Activated naive CD4-positive, alpha-beta T cell treated with anti-CD3 and anti-CD28 coated beads, Interleukin-2, amount 10 ng/mL, durations not matched to agents 7 days and 5 days (primary cell): ENCODE measurements around the gene TMEM236.
"Not testable (repeated sequence)": the region's sequence is repeated elsewhere in the genome, so short reads cannot be mapped to it uniquely, and the experiment has no call there.

Source experiments
- CTCF ChIA-PET: fragments of 350-600 bp; sonication (Branson Sonifier 250); formaldehyde crosslinking; loops from one replicate; lab custom pipeline; 2021; ENCODE audit warnings: antibody characterized with exemption; lab: Charles Lee
- DNase-seq: peaks from one replicate; pipeline ENCODE4 v3.0.0-alpha.2; 2020
- H3K27ac Mint-ChIP-seq: one replicate; pipeline ENCODE4 v1.8.0; 2021; ENCODE audit warnings: mild to moderate bottlenecking, moderate library complexity, mixed read lengths
- H3K27me3 Mint-ChIP-seq: one replicate; pipeline ENCODE4 v1.8.0; 2021; ENCODE audit warnings: mild to moderate bottlenecking, mixed read lengths
- H3K36me3 Mint-ChIP-seq: one replicate; pipeline ENCODE4 v1.8.0; 2021; ENCODE audit warnings: mixed read lengths
- H3K4me1 Mint-ChIP-seq: one replicate; pipeline ENCODE4 v1.8.0; 2021; ENCODE audit warnings: mixed read lengths
- H3K4me3 Mint-ChIP-seq: one replicate; pipeline ENCODE4 v1.8.0; 2021; ENCODE audit warnings: mild to moderate bottlenecking, moderate library complexity, mixed read lengths
- H3K9me3 Mint-ChIP-seq: one replicate; pipeline ENCODE4 v1.8.0; 2021; ENCODE audit warnings: mixed read lengths

Gene TMEM236, protein sequence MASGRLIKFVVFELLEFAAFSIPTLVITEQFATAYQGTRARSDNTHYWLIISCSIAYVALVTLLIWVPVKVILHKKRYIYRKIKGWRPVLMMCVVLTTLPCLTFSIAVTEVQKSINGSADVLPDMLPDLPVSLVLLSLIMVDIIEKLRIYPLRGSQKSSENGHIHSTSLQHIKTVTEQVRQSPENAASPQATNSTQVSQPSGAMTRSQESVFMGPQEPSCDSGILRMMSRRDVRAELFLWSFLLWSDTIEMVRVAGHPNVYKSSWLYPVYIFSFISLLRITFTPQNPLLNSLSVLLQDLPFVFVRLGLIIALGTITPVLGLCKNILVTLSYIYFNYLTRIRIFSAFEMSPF

DNA sequence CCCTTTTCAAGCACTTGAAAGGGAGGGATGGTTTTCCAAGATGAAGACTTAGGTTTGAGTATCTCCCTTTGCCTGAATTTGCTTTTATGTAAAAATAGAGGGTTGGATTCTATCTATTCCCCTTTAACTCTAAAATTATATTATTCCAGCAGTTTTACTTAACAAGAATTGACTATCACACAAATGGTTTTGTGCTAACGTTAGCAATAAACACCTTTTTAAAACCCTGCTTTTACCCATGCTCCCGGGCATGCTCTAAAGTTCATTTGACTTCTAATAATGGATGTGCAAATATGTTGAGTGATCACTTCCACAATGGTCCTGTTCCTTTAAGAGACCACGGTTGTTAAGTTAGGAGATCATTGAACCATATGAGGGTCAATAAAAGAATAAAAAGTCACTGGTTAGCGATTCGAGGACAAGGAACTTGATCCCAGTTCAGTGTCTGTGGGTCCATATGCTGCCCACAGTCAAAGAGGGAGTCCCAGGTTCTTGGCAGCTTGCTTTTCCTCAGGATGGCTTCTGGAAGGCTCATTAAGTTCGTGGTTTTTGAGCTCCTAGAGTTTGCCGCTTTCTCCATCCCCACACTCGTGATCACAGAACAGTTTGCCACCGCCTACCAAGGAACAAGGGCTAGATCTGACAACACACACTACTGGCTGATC lies at the start of gene TMEM236:
TMEM236 (plus strand) TSS at position 421 of the 665 bp plus-strand sequence; CDS start at position 516, 95 bp downstream.
- Mint-ChIP-seq H3K4me1 (peaks cover 4% of the 10 kb centered on the region), H3K36me3 (no peaks in the 10 kb centered on the region), H3K27me3 (peaks cover 4% of the 10 kb centered on the region), H3K9me3 (no peaks in the 10 kb centered on the region), H3K27ac (no peak within 1 kb of the TSS), H3K4me3 (no peak within 1 kb of the TSS)
- no peak for DNase-seq
- CTCF ChIA-PET, result no interaction called here

DNA sequence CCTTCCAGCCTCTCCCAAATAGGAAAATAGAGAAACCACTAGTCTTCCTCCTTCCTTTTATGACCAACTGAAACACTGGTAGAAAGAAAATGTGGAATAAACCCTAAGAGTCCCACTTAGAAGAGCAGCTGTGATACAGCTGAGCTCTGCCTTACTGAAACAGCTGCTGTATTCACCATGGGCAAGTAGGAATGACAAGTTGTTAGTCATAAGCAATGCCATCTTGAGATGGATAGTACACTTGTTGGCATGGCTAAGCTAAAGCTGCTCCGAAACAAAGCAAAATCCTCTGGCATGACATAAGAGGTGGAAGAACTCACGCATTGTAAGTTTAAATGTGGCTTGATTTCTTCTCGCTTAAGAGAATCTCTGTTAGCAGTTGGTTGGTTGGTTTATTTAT lies 48.3 kb upstream of the TMEM236 start:
- CTCF ChIA-PET, result no interaction called here
- no peaks in the 10 kb centered on the region for H3K27me3 Mint-ChIP-seq
- no peaks in the 10 kb centered on the region for H3K9me3 Mint-ChIP-seq
- no peaks in the 10 kb centered on the region for H3K4me1 Mint-ChIP-seq
- peaks cover 17% of the 10 kb centered on the region for H3K36me3 Mint-ChIP-seq
- no peak overlapping the region for H3K4me3 Mint-ChIP-seq
- no peak overlapping the region for H3K27ac Mint-ChIP-seq
- DNase-seq, result no peak

DNA sequence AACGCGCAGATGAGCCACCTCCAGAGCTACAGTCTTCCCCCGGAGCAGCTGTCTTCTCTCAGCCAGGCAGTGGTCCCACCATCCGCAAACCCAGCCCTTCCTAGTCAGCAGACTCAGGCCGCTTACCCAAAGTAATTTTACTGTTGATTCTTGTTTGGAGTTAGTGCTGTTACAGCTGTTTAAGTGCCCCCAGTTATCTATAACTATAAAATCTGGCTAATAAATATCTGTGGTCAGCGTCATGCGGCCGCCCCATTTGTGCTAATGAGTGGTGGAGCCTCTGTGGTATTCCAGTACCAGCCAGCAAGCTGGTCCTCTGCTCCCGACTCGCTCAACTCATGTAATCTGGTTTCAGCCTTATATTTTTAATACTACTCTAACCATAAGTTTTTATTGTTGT lies 43.2 kb upstream of the TMEM236 start:
- CTCF ChIA-PET, result no interaction called here
- peaks cover 20% of the 10 kb centered on the region for H3K36me3 Mint-ChIP-seq
- H3K4me1 Mint-ChIP-seq, result no peaks in the 10 kb centered on the region
- H3K27me3 Mint-ChIP-seq, result no peaks in the 10 kb centered on the region
- H3K27ac Mint-ChIP-seq, result no peak overlapping the region
- no peak for DNase-seq
- no peak overlapping the region for H3K4me3 Mint-ChIP-seq
- H3K9me3 Mint-ChIP-seq, result no peaks in the 10 kb centered on the region

DNA sequence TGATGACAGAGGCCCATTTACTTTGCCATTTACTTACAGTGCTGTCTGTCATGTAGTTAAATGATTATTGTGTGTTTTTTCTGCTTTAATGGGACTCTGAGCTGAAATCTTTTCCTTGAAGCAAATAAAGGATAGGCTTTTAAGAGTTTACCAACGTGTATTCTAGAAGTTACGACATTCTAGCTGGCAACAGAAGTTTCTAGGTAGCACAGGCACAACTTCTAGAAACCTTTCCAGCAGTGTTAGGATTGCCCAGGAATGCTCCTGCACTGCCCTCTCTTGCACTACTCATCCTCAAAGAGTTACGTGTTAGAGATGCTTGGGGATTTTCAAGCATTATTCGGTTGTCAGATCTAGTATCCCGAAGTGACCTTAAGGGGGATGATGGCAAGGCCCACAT lies 42.5 kb upstream of the TMEM236 start:
- Mint-ChIP-seq H3K4me1 (no peaks in the 10 kb centered on the region), H3K9me3 (no peaks in the 10 kb centered on the region), H3K36me3 (peaks cover 27% of the 10 kb centered on the region), H3K27me3 (no peaks in the 10 kb centered on the region), H3K4me3 (no peak overlapping the region), H3K27ac (no peak overlapping the region)
- CTCF ChIA-PET, result no interaction called here
- DNase-seq, result no peak

DNA sequence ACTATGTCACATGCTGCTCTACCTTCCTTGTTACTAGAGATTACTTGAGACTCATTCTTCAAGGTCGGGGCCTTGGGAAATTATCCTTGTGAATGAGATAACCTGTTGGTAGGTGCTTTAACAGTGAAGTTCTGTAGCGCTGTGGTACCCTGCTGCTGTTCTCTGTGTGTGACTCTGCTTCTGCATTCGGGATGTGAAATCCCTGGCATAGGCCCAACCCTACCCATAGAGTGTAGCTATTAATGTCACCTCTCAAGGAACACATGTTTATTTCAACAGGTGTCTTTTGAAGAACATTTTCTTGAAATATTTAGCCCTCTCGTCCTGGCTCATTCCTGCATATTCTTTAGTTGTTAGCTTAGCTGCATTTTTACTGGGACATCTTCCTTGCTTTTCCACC lies 41.8 kb upstream of the TMEM236 start:
- no peak overlapping the region for H3K27ac Mint-ChIP-seq
- peaks cover 31% of the 10 kb centered on the region for H3K36me3 Mint-ChIP-seq
- CTCF ChIA-PET, result no interaction called here

DNA sequence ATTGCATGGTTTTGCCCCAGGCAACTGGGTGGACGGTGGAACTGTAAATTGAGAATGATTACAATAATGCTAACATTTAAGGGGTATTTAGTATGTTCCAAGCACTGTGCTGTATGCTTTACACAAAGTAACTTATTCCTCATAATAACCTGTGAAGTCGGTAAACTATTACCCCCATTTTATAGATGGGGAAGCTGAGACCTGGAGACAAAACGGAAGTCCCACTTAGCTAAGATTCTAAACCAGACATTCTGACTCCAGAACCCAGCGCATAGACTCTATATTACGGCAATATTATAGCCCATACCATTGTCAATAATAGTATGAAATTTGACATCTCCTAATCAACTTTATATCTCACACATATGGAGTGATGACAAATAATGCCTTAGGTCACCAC lies 39.9 kb upstream of the TMEM236 start:
- no peaks in the 10 kb centered on the region for H3K27me3 Mint-ChIP-seq
- CTCF ChIA-PET, result no interaction called here
- H3K27ac Mint-ChIP-seq, result no peak overlapping the region
- no peak overlapping the region for H3K4me3 Mint-ChIP-seq
- no peaks in the 10 kb centered on the region for H3K4me1 Mint-ChIP-seq
- H3K36me3 Mint-ChIP-seq, result peaks cover 33% of the 10 kb centered on the region
- no peaks in the 10 kb centered on the region for H3K9me3 Mint-ChIP-seq
- DNase-seq, result no peak

More for the DNA sequence above, 41.8 kb upstream of the TMEM236 start:
- H3K4me3 Mint-ChIP-seq, result no peak overlapping the region
- no peaks in the 10 kb centered on the region for H3K27me3 Mint-ChIP-seq
- no peak for DNase-seq
- no peaks in the 10 kb centered on the region for H3K4me1 Mint-ChIP-seq
- no peaks in the 10 kb centered on the region for H3K9me3 Mint-ChIP-seq

DNA sequence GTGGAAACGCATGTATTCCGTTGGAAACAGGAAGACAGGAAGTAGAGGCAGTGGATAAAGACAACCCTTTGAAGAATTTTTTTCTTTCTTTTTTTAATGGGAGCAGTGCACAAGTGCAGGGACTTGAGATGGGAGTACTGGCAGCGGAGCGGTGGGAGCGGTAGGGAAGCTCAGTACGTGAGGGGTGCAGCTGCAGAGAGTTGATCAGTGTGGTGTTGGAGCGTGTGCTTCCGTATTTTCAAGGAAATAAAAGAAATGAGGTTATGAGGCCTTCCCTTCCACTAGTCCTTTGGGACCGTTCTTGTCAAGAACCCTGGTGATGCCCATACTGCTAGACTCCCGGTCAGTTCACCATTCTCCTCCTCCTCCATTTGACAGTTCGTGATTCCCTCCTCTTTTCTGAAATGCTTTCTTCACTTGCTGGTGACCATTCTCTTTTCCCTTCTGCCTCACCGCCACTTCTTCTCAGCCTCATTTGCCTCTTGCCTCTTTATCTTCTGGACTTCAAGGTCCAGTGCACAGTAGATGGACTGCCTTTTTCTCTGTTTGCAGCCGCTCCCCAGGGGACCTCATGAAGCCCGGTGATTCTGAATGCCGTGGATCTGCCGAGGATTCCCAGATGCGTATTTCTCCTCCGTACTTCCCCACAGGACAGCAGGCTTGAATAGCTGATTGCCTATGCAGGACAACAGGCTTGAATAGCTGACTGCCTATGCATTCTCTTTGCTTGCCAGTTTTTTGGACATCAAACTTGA lies 39.1 kb upstream of the TMEM236 start:
- Mint-ChIP-seq H3K4me3 (no peak overlapping the region), H3K9me3 (no peaks in the 10 kb centered on the region), H3K27me3 (no peaks in the 10 kb centered on the region), H3K4me1 (no peaks in the 10 kb centered on the region), H3K36me3 (peaks cover 38% of the 10 kb centered on the region), H3K27ac (no peak overlapping the region)
- CTCF ChIA-PET, result interaction anchor here (0.6 kb wide), 1 partner anchor 604 kb away, joined by 3 read pairs; no protein-coding TSS in a partner anchor
- DNase-seq, result no peak

DNA sequence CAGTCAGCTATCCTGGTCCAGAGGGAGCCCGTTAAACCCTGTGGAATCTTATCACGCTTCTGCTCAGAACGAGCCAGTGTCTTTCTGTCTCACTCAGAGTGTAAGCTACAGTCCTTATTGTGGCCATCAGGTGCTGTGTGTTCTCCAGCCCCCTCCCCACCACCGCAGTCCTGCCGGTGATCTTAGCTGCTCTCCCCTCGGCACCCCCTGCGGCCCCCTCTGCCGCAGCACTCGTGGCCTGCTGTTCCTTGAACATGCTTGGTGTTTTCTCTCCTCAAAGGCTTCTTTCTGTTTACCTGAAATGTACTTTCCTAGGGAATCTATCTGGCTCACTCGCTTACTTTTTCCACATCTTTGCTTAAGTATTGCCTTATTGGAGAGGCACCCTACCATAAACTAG lies 38.2 kb upstream of the TMEM236 start:
- Mint-ChIP-seq H3K36me3 (peaks cover 42% of the 10 kb centered on the region), H3K9me3 (no peaks in the 10 kb centered on the region), H3K27ac (peak overlapping the region; percentile 49), H3K27me3 (no peaks in the 10 kb centered on the region), H3K4me1 (no peaks in the 10 kb centered on the region), H3K4me3 (no peak overlapping the region)
- DNase-seq, result no peak
- CTCF ChIA-PET, result interaction anchor here (1.7 kb wide), 1 partner anchor 15 kb away, joined by 3 read pairs; no protein-coding TSS in a partner anchor

DNA sequence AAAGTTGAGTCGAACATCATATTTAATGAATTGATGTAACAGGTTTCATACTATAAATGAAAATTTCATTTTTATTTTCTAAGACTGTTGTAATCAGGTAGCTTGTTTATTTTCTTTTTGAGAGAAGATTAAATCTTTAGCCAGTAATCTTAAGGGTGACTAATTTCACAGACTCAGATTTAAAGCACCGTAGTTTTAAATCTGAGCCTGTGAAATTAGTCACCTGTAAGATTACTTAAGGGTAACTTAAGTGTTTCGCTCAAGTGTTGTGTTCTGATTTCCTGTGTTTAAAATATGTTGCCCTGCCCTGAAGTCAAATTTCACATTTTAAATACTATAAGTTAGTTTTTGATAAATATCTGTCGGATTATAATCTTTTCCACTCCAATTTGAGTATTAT lies 35.8 kb upstream of the TMEM236 start:
- Mint-ChIP-seq H3K4me1 (no peaks in the 10 kb centered on the region), H3K36me3 (peaks cover 48% of the 10 kb centered on the region), H3K27me3 (no peaks in the 10 kb centered on the region), H3K27ac (no peak overlapping the region), H3K9me3 (no peaks in the 10 kb centered on the region), H3K4me3 (no peak overlapping the region)
- DNase-seq, result no peak
- CTCF ChIA-PET, result no interaction called here

DNA sequence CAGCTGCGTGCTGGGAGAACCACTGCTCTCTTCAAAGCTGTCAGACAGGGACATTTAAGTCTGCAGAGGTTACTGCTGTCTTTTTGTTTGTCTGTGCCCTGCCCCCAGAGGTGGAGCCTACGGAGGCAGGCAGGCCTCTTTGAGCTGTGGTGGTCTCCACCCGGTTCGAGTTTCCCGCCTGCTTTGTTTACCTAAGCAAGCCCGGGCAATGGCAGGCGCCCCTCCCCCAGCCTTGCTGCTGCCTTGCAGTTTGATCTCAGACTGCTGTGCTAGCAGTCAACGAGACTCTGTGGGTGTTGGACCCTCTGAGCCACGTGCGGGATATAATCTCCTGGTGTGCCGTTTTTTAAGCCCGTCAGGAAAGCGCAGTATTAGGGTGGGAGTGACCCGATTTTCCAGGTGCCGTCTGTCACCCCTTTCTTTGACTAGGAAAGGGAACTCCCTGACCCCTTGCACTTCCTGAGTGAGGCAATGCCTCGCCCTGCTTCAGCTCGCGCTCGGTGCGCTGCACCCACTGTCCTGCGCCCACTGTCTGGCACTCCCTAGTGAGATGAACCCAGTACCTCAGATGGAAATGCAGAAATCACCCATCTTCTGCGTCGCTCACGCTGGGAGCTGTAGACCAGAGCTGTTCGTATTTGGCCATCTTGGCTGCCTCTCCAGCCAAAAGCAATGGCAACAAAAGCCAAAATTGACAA lies 29.5 kb upstream of the TMEM236 start:
- H3K27me3 Mint-ChIP-seq, DNase-seq, H3K4me3 Mint-ChIP-seq, H3K27ac Mint-ChIP-seq, H3K4me1 Mint-ChIP-seq, H3K9me3 Mint-ChIP-seq, CTCF ChIA-PET: not testable (repeated sequence)
- H3K36me3 Mint-ChIP-seq, result peaks cover 33% of the 10 kb centered on the region

DNA sequence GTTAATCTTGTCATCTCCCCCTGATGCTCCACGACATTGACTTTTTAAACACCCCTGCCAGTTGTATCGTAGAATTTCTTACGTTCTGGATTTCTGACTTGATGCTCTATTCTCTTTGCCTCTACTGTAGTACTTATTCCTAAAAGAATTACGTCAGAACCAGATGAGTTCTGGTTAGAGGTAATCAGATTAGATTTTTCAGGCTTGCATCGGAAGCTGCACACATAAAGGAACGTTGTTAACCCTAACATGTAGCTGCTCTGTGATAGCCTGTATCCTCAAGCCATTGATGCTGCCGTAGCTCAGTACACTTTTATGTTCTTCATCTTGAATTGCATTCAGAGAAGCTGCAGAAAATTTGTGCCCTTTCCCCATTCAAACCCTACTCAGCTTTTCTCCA lies 26.3 kb upstream of the TMEM236 start:
- no peaks in the 10 kb centered on the region for H3K27me3 Mint-ChIP-seq
- no peak overlapping the region for H3K27ac Mint-ChIP-seq
- CTCF ChIA-PET, result no interaction called here
- no peak for DNase-seq
- no peak overlapping the region for H3K4me3 Mint-ChIP-seq
- no peaks in the 10 kb centered on the region for H3K9me3 Mint-ChIP-seq
- H3K4me1 Mint-ChIP-seq, result no peaks in the 10 kb centered on the region
- peaks cover 18% of the 10 kb centered on the region for H3K36me3 Mint-ChIP-seq

DNA sequence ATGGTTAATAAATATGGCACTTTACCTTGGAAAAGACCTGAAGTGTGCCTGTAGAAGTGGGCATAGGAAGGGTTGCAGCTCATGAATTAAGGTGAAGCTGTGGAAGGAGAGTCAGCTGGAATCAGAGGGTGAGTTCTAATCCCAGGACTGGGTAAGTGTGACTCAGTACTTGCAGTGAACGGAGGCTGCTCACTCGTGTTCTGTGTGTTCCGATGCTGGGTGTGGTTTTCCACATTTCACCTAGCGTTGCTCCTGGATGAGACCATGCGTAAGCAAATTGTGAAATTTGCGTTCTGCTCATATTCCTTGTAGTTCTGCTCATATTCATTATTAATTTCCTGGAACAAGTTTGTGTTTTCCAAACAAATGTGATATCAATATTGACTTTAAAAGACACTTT lies 22.4 kb upstream of the TMEM236 start:
- Mint-ChIP-seq H3K27ac (no peak overlapping the region), H3K36me3 (no peaks in the 10 kb centered on the region), H3K4me3 (no peak overlapping the region), H3K4me1 (no peaks in the 10 kb centered on the region), H3K9me3 (no peaks in the 10 kb centered on the region), H3K27me3 (no peaks in the 10 kb centered on the region)
- DNase-seq, result no peak
- CTCF ChIA-PET, result no interaction called here

DNA sequence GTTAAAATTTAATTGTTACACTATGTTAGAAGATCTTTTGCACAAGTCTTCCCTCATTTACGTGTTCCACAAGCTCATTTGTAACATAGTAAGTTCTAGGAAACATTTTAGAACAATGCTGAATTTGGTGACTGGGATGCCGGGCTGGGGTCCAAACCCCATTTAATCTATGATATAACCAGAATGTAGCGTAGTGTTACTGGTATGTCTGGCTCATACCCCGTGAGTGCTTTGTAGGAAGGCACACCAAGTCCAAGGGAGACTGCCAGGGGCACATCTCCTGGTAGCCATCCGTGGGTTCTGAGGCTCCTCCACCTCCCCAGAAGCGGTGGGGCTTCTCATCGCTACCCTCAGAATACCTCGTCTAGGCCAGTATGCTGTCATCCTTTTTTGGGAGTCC lies 21.3 kb upstream of the TMEM236 start:
- H3K27ac Mint-ChIP-seq, result no peak overlapping the region
- no peaks in the 10 kb centered on the region for H3K27me3 Mint-ChIP-seq
- DNase-seq, result no peak
- CTCF ChIA-PET, result no interaction called here
- no peak overlapping the region for H3K4me3 Mint-ChIP-seq
- no peaks in the 10 kb centered on the region for H3K4me1 Mint-ChIP-seq
- no peaks in the 10 kb centered on the region for H3K36me3 Mint-ChIP-seq
- H3K9me3 Mint-ChIP-seq, result no peaks in the 10 kb centered on the region

DNA sequence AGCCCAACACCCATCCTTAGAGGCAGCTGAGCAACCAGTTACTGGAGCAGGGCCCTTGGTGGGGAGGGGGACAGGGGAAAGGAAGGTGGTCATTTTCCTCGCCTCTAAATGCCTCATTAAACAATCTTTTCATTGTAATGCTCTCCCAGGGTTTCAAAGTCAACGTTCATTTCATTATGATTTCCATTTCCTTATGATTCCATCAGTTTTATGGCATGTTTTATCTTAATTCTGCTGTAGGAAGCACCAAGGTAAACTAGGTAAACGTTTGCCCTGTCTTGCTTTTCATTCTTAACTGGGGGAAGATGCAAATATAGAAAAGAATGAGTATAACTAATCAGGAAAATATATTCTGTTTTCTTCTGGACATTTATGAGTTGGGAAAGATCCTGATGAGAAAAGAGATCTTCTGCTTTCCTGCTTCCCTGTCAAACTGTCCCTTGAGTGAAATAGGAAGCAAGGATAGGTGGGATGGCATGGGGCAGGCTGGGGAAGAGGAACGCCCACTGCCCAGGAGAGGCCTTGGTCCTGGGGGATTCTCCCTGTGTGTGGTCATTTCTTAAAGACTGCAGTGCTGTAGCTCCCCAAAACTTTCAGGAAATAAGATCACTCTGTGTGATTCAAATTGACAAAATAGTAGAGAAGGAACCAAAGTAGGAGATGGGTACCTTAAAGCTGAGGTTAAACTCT lies 20.5 kb upstream of the TMEM236 start:
- H3K27me3 Mint-ChIP-seq, result no peaks in the 10 kb centered on the region
- no peaks in the 10 kb centered on the region for H3K9me3 Mint-ChIP-seq
- no peaks in the 10 kb centered on the region for H3K4me1 Mint-ChIP-seq
- CTCF ChIA-PET, result no interaction called here
- no peaks in the 10 kb centered on the region for H3K36me3 Mint-ChIP-seq
- H3K4me3 Mint-ChIP-seq, result no peak overlapping the region
- no peak overlapping the region for H3K27ac Mint-ChIP-seq
- no peak for DNase-seq
